ENCODE data around the gene PIP5K1A.

PIP5K1A gene

DNA sequence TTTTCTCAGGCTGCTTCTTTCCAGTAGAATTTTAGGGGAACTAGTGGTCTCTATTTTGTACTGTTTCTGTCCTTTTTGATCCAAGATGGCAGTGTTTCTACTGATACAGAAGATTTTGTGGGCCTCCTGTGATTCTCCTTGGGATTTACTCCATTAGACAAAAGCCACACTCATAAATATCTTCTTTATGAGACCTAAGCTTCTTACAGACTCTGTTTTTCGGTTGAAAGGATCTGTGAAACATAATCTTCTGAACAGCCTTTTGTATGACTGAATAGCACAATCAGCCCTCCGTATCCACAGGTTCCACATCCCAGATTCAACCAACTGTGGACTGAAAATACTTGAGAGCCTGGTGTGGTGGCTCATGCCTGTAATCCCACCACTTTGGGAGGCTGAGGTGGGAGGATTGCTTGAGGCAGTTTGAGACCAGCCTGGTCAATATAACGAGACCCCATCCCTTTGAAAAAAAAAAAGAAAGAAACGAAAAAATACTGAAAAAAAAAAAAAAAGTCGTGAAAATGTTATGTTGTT lies 45.4 kb downstream of the PIP5K1A start:
- TF ChIP-seq, protein P1, sequence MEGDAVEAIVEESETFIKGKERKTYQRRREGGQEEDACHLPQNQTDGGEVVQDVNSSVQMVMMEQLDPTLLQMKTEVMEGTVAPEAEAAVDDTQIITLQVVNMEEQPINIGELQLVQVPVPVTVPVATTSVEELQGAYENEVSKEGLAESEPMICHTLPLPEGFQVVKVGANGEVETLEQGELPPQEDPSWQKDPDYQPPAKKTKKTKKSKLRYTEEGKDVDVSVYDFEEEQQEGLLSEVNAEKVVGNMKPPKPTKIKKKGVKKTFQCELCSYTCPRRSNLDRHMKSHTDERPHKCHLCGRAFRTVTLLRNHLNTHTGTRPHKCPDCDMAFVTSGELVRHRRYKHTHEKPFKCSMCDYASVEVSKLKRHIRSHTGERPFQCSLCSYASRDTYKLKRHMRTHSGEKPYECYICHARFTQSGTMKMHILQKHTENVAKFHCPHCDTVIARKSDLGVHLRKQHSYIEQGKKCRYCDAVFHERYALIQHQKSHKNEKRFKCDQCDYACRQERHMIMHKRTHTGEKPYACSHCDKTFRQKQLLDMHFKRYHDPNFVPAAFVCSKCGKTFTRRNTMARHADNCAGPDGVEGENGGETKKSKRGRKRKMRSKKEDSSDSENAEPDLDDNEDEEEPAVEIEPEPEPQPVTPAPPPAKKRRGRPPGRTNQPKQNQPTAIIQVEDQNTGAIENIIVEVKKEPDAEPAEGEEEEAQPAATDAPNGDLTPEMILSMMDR (conservative IDR thresholded peaks at IDR 0.05; ENCODE audit: low read depth): no peak
- DNase-seq (ENCODE audit: low spot score): no peak
- H3K27ac ChIP-seq: no peak overlapping the region
- ChIA-PET CTCF (no interaction called here), POLR2A (ENCODE audit: low non-redundant PET) (no interaction called here)

DNA sequence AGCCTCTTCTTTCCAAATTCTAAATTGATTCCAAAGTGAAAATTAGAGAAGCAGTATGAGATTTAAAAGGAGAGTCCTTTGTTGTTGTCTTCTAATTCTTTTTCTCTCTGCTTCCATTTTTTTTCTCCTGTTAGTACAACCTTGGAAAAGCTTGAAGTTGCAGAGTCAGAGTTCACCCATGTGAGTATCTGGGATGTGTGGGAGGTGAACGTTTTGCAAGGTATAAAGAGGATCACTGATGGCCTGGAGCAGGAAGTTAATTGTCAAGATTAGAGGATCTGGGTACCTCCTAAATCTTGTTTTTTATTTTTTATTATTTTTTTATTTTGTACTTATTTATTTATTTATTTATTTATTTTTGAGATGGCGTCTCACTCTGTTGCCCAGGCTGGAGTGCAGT lies 48.4 kb downstream of the PIP5K1A start:
- DNase-seq (ENCODE audit: low spot score): no peak
- TF ChIP-seq, protein P1 (conservative IDR thresholded peaks at IDR 0.05; ENCODE audit: low read depth): no peak
- CTCF ChIA-PET: no interaction called here
- H3K27ac ChIP-seq: no peak overlapping the region
- POLR2A ChIA-PET (ENCODE audit: low non-redundant PET): no interaction called here

DNA sequence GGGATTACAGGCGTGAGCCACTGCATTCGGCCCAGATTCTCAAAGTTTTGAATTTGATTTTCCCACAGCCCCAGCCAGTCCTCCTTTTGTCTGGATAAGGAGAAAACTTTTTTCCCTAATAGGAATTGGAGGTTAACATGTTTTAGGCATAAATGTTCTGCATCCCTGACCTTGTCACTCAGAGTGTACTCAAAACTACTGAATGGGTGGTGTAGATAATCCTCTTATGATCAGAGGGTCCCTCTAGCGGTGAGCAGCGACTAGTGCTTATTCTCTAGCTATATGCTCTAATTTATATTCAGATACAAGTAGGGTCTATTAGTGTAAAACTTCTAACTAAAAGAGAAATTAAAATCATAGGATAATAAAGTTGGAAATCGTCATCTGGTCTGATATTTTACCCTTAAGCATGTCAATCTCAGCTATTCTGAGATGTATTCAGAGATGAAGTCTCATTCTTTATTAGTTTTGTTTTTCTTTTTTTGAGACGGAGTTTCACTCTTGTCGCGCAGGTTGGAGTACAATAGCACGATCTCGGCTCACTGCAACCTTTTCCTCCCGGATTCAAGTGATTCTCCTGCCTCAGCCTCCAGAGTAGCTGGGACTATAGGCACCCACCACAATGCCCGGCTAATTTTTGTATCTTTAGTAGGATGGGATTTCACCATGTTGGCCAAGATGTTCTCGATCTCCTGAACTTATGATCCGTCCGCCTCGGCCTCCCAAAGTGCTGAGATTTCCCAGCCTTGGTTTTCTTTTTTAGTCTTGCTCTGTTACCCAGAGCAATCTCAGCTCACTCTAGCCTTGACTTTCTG lies 53.5 kb downstream of the PIP5K1A start:
- TF ChIP-seq, protein P1 (conservative IDR thresholded peaks at IDR 0.05; ENCODE audit: low read depth): peak; percentile 91
- ChIA-PET CTCF (interaction anchor here (0.6 to 1.1 kb wide), 11 partner anchors 11 to 551 kb away, joined by 3 to 5 read pairs (median 3); no protein-coding TSS in a partner anchor), POLR2A (ENCODE audit: low non-redundant PET) (interaction anchor here (0.6 kb wide), 1 partner anchor 344 kb away, joined by 3 read pairs; no protein-coding TSS in a partner anchor)
- DNase-seq (ENCODE audit: low spot score): peak; percentile 81
- H3K27ac ChIP-seq: peak overlapping the region; percentile 48

DNA sequence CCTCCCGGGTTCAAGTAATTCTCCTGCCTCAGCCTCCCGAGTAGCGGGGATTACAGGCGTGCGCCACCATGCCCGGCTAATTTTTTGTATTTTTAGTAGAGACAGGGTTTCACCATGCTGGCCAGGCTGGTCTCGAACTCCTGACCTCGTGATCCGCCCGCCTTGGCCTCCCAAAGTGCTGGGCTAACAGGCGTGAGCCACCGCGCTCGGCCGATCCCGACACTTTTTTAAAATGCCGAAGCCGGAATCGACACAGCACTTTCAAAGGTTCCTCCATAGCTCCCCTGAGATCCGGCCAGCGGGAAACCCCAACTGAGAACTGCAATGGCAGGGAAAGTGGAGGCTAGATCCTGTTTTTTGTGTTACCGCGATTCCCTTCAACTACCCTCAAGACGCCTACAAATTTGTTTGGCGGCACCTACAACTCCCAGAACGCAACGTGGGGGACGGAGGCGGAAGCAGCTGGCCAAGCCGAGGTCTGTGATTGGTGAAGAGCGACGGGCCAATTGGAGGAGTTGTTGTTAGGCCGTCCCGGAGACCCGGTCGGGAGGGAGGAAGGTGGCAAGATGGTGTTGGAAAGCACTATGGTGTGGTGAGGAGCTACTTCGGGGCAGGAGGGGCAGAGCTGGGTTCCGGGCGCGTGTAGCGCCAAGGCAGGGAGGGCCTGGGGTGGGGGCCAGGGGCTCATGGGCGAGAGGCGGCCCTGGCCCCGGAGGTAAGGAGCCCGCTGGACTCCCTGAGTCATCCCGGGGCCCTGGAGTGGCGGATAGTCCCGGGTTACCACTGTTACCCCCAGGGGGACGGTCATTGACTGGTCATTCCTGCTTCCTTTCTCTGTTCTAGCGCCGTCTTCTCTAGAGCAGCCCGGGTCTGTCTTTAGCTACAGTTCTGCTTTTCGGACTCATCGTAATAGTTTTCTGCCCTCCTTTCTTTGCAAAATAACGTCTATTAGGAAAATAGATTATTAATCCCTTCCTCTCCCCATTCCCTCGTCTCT lies 56.2 kb downstream of the PIP5K1A start, which contains the start of gene PSMD4:
PSMD4 (plus strand) TSS at position 518 of the 997 bp plus-strand sequence; CDS start at position 567, 49 bp downstream.
- peak; percentile 100 for DNase-seq (ENCODE audit: low spot score)
- CTCF ChIA-PET: interaction anchor here (0.7 kb wide), 1 partner anchor 11 kb away, joined by 3 read pairs; no protein-coding TSS in a partner anchor
- peak within 1 kb of the TSS; percentile 88 for H3K27ac ChIP-seq
- POLR2A ChIA-PET (ENCODE audit: low non-redundant PET): interaction anchor here (1.1 kb wide), 1 partner anchor 27 kb away, joined by 5 read pairs; no protein-coding TSS in a partner anchor
- TF ChIP-seq, protein P1 (conservative IDR thresholded peaks at IDR 0.05; ENCODE audit: low read depth): no peak

DNA sequence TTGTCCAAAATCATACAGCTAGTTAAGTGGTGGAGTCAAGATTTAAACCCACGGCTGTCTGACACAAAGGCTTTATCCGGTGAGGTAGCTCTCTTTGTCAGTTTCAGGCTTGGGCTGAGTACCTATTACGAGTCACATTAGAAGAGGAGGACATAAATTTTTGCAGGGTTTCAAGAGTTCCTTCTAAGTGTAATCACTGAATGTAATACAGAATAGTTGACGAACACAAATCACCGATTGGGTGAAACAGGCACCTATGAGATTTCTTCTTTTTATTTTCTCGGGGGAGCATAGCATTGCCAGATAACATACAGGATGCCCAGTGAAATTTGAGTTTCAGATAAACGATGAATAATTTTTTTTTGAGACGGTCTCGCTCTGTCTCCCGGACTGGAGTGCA lies 57.0 kb downstream of the PIP5K1A start:
- CTCF ChIA-PET: interaction anchor here (0.7 kb wide), 1 partner anchor 10 kb away, joined by 3 read pairs; no protein-coding TSS in a partner anchor
- POLR2A ChIA-PET (ENCODE audit: low non-redundant PET): no interaction called here
- H3K27ac ChIP-seq: peak overlapping the region; percentile 44; the same call in 1 of the 2 replicates
- TF ChIP-seq, protein P1 (conservative IDR thresholded peaks at IDR 0.05; ENCODE audit: low read depth): no peak
- no peak for DNase-seq (ENCODE audit: low spot score)

Data from RWPE1 (cell line).